Stimulated activated CD8-positive, alpha-beta memory T cell treated with anti-CD3 and anti-CD28 coated beads, Interleukin-7, amount 100 ng/mL, for 24 hours (primary cell): ENCODE data around the gene ORC4.
"Not testable (repeated sequence)": the region's sequence is repeated elsewhere in the genome, so short reads cannot be mapped to it uniquely, and the experiment has no call there.

ENCODE experiments used
- DNase-seq: peaks from one replicate; pipeline ENCODE4 v3.0.0-alpha.2; 2020; ENCODE audit warnings: low read depth

Gene ORC4

DNA sequence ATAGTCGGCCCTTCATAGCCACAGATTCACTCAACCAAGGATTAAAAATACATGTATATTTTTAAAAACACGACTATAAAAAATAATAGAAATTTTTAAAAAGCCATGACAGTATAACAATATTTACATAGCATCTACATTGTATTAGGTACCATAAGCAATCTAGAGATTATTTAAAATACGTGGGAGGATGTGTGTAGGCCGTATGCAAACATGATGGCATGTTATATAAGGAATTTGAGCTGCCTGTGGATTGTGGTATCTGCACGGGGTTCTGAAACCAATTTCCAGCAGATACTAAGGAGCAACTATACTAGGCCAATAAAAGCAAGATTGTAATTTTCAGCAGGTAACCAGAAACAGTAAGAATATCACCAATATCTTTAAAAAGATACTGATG is 5.9 kb downstream of the ORC4 start:
- no peak for DNase-seq

DNA sequence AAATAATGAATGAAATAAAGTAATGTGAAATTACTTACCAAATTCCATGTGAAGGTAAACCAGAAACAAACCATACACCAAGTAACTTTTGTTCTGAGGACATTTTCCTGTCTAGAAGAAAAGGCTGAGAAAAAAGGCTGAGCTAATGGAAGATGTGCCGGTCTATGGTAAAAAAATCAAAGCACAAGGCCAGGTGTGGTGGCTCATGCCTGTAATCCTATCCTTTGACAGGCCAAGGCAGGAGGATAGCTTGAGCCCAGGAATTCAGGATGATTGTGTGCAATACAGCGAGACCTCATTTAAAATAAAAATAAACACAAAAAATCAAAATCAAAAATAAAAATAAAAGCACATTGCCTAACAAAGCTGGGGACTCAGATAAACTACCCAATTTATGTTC is 6.7 kb downstream of the ORC4 start:
- no peak for DNase-seq

DNA sequence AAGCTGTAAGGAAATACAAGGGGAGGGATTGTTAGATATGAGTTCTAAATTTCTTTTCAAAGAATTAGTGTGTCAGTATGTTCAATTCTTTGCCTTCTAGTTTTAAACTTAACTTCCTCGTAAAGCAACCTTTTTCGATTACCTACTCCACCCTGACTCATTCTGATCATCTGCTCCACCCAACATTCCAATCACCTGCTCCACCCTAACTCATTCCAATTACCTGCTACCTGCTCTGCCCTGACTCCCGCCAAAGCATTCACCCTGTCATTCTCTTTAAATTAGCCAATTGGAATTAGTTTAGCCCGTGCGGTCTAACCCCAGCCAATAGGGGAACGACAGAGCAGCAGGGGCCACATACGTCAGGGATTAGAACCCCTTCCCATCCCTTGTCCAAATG is 12.1 kb downstream of the ORC4 start:
- not testable (repeated sequence) for DNase-seq

DNA sequence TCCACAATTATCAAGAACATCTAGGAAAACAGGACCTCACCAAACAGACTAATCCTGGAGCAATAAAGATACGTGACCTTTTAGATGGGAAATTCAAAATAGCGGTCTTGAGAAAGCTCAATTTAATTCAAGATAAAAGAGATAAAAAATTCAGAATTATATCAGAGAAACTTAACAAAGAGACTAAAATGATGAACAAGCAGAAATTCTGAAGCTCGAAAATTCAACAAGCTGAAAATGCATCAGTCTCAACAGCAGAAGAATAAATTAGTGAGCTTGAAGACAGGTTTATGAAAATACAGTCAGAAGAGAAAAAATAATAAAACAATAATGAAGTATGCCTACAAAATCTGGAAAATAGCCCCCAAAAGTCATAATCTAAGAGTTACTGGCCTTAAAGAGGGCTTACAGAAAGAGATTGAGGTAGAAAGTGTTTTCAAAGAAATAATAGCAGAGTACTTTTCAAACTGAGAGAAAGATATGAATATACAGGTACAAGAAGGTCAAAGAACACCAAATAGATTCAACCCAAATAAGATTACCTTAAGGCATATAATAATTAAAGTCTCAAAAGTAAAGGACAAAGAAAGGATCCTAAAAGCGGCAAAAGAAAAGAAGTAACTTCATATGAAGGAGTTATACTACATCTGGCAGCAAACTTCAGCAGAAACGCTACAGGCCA is 13.2 kb downstream of the ORC4 start:
- DNase-seq, result no peak

DNA sequence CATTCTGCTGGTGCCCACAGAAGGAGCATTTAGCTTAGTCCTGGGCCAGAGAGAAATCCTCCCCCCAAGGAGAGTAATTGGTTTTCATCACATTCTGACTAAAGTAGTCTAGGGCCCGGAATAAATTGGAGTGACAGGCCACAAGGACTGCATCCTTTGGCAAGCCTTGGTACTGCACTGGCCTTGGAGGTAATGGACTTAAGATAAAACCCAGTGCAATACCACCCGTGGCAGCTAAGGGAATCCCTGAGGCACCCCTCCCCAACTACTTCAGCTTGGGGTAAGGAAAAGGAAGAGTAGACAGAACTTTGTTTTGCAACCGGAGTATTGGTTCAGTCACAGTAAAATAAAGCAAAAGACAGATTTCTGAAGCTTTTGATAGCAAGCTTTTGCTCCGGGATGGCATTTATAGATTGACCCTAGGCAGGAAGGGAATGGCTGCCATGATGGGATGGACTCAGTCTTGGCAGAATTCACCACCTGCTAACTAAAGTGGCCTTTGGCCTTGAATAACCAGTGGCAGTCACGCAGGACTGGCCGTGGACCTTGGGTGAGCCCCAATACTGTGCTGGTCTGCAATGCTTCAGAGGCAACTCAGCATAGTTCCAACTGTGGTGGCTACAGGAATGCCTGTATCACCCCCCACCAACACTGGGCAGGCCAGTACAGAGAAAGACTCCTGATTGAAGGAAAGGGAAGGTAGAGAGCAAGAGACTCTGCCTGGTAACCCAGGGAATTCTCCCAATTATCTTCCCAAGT is 14.1 kb downstream of the ORC4 start:
- DNase-seq, result no peak

DNA sequence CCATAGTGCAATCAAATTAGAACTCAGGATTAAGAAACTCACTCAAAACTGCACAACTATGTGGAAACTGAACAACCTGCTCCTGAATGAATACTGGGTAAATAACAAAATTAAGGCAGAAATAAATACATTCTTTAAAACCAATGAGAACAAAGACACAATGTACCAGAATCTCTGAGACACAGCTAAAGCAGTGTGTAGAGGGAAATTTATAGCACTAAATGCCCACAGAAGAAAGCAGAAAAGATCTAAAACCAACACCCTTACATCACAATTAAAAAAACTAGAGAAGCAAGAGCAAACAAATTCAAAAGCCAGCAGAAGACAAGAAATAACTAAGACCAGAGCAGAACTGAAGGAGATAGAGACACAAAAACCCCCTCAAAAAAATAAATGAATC is 18.1 kb downstream of the ORC4 start:
- DNase-seq, result not testable (repeated sequence)

DNA sequence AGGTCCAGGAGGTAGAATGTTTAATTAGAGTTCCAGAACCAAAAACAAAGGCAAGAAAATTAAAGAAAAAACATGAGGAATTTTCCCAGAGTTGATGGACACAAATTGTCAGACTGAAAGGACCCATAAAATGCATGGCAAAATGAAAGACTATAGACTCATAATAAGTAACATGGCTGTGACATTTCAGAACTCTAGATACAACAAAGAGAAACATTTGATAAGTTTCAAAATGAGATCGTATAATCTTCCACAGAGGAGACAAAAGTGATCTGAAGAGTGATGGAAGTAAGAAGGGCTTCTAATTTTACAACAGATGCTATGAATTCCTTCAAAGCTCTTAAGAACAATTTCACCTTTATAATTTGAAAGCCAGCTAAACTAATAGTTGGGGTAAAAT is 20.4 kb downstream of the ORC4 start:
- DNase-seq, result no peak

DNA sequence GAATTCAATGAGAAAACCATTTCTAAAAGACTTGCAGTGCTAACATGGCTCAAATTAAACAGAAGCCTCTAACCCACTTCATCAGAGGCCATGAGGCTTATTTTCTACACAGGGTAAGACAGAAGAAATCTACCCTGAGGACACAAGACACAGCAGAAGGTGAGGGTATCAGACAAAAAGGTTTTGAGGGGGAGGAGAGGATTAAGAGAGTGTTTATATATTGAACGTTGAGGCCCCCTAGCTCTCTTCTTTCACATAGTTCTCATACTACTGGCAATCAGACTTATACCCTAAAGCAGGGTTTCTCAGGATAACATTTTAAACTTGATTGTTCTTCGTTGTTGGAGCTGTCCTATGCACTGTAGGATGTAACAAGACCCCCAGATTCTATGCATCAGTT is 21.4 kb downstream of the ORC4 start:
- no peak for DNase-seq

DNA sequence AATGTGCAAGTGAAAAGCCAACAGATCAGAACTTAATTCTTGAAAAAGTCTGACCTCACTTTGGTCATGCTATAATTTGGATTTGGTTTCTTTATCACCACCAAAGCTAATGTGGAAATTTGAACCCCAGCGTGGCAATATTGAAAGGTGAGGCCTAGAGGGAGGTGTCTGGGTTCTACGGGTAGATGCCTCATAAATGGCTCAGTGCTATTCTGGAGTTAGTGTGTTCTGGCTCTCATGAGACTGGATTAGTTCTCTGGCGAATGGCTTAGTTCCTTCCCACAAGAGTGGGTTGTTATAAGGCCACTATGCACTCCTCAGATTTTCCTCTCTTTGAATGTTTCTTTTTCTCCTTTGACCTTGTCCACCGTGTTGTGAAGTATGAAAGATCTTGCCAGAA is 22.3 kb downstream of the ORC4 start:
- DNase-seq, result no peak

DNA sequence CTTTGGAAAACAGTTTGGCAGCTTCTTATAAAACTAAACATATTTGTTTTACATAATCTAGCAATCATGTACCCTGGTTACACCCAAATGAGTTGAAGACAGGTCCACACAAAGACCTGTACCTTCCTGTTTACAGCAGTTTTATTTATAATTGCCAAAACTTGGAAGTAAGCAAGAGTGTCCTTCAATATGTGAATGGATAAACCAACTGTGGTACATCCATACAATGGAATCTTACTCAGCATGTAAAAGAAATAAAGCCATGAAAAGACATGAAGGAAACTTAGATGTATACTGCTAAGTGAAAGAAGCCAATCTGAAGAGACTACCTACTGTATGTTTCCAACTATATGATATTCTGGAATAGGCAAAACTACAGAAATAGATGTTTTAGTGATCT is 23.7 kb downstream of the ORC4 start:
- DNase-seq, result no peak

DNA sequence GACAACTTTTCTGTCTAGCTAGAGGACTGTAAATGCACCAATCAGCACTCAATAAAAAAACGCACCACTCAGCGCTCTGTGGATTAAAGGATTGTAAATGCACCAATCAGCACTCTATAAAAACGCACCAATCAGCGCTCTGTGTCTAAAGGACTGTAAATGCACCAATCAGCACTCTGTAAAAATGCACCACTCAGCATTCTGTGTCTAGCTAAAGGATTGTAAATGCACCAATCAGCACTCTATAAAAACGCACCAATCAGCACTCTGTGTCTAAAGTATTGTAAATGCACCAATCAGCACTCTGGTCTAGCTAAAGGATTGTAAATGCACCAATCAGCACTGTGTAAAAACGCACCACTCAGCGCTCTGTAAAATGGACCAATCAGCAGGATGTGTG is 25.6 kb downstream of the ORC4 start:
- not testable (repeated sequence) for DNase-seq

DNA sequence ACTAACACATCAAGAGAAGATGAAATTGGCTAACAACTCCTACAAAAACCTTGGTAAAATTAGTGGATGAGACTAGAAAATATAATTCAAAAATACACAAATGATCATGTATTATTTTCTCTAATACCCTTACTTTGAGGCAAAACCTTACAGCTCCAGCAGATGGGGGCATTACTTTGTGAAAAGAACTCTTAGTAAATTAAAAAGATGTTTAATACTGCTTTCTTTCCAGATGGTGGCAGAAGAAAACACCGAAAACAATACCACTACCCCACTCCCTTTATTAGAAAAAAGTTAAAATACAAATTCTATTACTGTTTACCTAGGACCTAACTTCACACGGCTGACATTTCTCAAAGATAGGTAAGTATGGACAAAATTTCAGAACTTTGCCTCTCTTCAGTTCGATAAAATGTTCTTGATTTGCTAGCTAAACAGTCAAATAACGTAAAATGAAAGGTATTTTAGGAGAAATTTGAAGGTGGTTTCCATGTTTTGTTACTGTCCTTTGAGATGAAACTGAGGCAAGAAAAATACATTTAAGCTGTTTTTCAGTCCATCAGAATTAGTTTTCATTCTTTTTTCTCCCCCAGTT is 30.6 kb downstream of the ORC4 start:
- no peak for DNase-seq

DNA sequence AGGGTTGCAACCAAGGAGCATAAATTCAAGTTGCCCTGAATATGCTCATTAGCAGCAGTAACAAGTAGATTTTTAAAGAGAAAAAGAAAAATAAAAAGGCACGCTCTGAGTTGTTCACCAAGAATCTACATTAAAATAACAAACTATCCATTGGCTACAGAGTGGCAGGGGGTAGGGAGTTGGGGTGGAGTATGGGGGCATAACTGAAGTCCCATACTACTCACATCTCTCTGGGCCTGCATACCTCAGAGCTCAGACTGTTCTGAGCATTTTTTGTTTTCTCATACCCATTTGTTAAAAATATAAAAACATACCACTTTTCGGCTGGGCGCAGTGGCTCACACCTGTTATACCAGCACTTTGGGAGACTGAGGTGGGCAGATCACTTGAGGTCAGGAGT is 31.4 kb downstream of the ORC4 start:
- DNase-seq, result no peak

DNA sequence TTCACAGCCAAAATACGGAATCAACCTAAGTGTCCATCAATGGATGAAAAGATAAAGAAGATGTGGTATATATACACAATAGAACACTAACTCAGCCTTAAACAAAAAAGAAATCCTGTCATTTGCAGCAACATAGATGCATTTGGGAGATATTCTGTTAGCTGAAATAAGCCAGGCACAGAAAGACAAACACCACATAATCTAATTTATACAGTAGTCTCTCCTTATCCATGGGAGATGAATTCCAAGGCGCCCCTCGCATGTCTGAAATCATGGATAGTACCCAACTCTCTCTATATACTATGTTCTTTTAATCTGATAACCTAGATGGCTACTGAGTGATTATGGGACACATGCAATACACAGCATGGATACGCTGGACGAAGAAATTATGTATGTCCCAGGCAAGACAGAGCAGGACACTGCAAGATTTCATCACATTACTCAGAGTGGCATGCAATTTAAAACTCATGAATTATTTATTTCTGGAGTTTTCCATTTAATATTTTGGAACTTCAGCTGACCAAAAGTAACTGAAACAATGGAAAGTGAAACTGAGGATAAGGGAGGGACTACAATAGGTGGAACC is 39.5 kb downstream of the ORC4 start:
- no peak for DNase-seq

DNA sequence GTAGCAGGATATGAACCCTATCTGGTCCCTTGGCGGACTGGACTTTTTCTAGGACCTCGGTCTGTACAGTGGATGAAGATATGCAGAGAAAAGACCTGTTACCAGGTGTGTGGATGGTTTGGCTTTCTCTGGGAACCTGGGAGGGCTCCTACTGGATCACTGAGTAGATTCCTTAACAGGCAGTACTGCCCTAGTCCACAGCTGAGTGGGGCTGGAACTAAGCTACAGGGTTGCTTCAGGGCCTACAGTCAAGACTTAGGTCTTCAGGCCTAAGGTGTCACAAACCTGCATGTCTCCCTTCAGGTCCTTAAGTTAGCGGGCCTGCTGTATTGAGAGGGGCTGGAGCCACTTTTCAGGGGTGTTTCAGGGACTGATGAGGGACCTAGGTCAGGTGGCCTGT is 42.9 kb downstream of the ORC4 start:
- no peak for DNase-seq

DNA sequence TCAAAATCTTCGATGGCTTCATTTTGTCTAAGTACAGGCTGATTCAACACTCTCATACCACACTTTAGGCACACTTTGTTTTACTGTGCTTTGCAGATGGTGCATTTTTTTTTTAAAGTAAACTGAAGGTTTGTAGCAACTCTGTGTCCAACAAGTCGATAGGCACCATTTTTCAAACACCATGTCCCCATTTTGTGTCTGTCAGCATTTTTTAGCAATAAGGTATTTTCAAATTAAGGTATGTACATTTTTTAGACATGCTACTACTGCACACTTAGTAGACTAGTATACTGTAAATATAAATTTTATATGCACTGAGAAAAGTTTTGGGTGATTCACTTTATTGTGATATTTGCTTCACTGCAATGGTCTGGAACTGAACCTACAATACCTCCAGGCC is 44.4 kb downstream of the ORC4 start:
- no peak for DNase-seq

DNA sequence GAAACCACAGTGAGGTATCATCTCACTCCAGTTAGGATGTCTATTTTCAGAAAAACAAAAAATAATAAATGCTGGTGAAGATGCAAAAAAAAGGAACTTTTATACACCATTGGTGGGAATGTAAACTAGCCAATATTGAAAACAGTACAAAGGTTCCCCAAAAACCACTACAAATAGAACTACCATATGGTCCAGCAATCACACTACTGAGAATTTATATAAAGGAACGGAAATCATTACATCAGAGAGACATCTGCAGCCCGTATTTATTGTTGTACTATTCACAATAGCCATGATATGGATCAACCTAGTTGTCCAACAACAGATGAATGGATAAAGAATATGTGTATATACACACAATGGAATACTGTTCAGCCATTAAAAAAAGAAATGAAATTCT is 52.0 kb downstream of the ORC4 start:
- no peak for DNase-seq

DNA sequence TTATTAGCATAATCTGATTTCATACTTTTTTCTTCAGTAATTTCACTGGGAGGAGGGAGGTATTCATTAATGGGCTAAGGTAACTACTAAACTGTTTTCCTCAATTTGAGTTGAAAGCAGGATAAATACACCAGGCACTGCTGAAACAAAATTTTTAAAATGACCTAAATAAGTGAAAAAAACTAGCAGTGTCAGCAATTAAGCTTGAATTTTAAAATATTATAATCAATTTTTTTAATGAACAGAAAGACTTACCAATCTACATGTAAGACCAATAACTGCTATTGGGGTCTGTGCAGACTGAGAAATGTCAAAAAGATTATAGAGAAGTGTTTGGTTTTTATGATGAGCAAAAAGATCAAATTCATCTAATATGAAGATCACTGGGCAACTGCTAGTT is 68.4 kb downstream of the ORC4 start:
- DNase-seq, result no peak

DNA sequence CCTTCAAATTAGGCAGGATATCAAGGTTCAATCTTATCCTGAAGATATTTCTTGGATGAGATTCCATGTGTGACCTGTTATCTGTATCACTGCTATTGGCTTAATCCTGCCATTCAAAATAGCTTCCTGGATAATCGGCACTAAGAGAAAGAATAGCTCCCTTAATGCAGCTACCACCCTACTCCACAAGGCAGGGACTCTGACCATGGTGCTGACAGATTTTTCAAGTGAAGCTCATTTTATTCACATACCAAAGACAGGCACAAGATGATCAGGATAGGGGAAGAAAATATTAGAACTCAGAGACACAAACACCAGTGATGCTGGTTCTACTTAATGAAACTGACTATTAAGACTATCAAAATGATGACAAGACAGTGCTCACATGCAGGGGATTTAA is 74.9 kb downstream of the ORC4 start:
- no peak for DNase-seq

DNA sequence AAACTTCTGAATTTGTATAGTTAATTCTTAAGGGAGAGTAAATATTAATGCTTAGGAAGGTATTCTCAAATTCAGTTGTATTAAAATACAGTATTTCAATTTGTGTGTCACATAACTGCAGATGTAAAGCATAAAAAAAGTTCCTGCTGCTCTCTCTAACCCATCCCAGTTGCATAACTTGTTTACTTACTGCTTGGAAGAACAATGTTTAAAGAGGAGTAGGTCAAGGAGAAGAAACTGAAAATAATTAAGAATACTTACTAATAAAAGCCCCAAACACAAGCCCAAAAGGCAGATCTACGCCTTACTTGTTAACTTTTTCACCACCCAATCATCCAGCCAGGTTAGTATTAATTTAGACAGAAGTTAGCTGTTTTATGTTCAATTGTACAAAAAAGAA is 81.2 kb downstream of the ORC4 start:
- no peak for DNase-seq

DNA sequence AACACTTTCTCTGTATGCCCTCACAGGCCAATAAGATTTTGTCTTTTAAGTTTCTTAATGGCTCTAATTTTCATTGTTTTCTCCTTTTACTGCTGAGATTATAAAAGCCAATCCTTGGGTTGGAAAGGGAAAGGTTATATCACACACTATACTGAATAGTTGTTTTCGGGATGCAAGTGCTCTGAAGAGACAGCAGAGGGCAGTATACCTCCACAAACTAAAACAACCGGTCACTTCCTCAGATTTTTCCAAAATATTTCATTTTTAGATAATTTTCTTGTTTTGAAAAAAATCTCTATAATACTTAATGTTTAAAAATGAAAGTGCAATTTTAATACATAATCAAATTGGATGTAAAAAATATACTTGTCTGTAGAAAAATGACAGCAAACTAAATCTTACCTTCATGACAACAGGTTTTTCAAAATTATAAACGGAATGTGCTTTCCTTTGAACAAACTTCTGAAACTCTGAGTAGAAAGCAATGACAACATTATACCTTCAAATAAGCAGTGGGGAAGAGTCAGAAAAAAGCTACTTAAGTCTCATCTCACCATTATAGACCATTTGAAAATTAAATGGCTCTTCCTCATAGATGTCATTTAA is 82.7 kb downstream of the ORC4 start:
- DNase-seq, result no peak

DNA sequence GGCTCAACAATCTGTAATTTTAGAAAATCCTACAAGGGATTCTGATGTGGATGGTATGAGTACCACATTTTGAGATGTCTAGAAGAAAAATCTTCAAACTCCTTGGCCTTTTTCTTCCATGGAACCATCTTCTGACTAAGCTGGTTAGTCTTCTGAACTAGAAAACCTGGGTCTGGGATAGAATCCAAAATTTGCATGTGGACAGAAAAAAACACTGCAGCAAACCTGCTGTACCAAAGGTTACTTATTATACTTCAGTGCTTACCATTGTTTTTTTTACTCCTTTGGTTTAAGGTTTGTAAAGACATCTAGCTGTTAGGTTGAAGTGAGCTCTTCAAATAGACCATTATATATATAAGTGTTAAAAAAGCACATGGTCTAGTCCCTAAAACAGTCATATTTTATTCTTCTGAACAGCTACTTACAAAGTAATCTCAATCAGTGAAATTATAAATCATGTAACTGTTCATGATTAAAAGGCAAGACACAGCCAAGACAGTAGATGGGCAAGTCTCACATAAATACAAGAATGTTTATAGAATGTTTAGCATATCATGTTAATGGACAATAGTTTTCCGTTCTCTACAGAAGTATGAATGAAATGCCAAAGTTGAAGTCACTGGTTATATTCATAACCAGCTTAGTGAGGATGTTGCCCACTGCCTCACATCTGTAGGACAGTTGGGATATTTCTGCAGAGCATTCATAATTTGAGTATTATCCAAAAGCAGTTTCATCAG is 85.5 kb downstream of the ORC4 start:
- DNase-seq, result no peak
